Fibroblast of gingiva (primary cell): ENCODE data around the gene FAM111A.
A peak's percentile ranks its signal among the peaks of the same experiment; 100 is the strongest.

Experiments
- DNase-seq: peaks from one replicate; pipeline ENCODE4 v3.0.0-alpha.2; 2011; ENCODE audit warnings: low read depth

Gene FAM111A

DNA sequence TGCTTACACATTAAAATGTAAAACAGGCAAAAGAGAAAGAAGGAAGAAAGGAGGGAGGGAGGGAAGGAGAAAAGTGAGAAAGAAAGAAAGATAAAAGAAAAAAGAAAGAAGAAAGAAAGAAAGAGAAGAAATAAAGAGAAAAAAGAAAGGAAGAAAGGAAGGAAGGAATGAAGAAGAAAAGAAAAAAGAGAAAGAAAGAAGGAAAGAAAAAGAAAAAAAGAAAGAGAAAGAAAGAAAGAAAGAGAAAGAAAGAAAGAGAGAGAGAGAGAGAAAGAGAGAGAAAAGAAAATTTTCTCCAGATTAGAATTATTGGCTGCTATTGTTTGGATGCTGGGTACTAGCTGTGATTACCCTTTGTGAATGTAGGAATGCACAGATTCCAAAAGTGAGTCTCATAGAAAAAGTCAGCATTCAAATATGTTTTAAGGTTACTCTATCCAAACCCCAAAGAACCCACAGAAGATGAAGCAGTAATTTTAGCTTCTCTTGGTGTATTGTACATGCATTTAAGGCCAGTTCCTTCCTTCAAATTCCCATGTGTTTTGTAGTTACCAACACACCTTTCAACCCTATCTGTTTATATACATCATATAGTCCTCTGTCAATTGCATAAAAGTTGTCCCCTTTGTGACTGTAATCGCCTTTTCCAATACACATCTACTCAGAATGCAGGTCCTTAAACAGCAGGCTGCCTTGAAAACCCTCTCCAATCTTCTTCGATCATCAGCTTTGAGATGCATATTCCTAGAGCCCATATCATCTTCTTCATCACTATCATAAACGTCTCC, 789 bp upstream of the FAM111A start:
- DNase-seq = peak; percentile 7

DNA sequence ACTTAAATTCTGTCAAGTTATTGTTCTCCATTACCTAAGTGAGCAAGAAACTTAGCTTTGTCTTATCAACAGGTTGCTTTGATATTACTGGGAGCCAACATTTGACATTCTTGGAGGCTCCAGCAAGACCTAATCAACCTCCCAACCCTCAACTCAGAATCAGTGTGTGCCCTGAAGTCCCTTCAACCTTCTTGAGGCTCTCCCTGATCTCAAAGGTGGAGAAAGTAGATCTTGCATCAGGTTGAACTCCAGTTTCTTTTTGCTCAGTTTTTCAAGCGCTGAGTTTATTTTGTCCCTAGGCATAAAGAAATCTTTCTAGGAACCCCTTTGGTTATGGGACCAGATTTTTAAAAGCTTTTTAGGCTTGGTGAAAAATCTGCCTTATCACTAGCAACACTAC, 1.4 kb downstream of the FAM111A start:
- DNase-seq = no peak

DNA sequence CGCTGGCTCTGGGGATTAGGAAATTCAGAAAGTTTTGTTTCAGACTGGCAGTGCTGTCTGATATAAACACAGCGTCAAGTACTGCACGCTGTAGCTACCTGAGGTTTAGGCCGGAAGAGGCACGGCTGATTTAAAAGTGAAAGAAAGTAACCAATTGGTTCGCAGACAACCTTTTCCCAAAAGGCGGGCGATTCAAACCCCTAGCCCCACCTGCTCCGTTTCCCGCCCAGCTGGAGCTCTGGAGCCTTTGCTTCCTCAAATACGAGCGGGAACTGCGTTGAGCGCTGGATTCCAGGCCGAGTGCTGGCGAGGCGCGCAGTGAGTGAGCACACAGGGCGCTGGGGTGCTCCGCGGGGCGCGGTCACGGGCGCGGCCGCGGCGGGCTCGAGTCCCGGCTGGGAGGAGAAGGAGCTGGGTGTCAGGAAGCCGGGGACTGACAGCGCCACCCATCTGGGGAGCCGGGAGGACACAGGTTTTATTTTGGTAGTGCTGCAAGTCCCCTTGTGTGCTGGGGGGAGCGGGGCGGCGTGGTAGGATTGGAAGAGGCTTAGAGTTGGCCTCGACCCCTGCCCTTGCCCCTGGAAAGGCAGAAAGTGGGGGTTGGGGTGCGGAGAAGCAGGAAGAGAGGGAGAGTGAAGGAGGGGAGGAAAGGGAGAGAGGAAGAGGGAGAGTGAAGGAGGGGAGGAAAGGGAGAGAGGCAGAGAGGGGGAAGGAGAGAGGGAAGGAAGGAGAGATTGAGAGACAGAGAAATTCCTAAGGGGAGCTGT, 2.1 kb downstream of the FAM111A start:
- DNase-seq = peak; percentile 75

DNA sequence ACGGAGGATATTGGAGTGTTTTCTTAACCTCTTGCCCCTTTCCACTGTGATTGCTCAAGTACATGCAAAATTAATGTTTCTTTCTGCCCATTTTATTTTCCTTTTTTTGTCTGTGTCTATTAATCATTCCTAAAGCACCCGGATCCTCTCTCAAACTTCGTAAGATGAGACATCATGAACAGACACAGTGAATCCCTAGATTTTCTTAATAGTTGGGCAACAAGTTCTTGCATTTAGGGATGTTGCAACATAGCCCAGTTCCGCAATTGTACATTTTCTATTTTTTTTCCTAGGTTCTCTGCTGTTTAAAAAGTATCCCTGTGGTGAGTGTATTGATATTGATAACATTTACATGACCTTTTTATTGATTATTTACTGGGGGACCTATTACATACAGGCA, 2.9 kb downstream of the FAM111A start:
- DNase-seq = peak; percentile 91

DNA sequence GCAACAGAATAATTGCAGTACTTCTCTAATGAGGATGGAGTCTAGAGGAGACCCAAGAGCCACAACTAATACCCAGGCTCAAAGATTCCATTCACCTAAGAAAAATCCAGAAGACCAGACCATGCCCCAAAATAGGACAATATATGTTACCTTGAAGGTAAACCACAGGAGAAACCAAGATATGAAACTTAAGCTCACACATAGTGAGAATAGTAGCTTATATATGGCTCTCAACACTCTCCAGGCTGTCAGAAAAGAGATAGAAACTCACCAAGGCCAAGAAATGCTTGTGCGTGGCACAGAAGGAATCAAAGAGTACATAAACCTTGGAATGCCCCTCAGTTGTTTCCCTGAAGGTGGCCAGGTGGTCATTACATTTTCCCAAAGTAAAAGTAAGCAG, 9.1 kb downstream of the FAM111A start:
- no peak for DNase-seq

DNA sequence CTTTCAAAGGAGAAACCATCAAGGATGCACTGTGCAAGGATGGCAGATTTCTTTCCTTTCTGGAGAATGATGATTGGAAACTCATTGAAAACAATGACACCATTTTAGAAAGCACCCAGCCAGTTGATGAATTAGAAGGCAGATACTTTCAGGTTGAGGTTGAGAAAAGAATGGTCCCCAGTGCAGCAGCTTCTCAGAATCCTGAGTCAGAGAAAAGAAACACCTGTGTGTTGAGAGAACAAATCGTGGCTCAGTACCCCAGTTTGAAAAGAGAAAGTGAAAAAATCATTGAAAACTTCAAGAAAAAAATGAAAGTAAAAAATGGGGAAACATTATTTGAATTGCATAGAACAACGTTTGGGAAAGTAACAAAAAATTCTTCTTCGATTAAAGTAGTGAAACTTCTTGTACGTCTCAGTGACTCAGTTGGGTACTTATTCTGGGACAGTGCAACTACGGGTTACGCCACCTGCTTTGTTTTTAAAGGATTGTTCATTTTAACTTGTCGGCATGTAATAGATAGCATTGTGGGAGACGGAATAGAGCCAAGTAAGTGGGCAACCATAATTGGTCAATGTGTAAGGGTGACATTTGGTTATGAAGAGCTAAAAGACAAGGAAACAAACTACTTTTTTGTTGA, 9.8 kb downstream of the FAM111A start:
- no peak for DNase-seq

DNA sequence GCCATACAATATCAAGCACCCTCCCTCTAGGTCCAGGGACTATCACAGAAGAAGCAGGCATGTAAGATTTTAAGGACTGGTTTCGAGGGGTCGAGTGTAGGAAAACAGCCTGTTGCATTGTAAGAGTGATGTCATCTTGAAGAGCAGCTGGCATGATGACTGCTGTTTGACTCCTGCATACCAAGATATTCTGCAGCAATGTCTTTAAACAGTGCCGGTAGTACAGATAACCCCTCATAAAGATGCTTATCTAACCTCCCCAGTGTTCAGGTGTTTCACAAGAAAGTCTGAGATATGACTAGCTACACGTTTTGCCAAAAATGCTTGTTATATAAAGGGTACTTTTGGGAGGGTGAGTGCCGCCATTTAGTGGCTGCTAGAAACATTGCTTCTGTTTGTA, 12.0 kb downstream of the FAM111A start:
- no peak for DNase-seq

DNA sequence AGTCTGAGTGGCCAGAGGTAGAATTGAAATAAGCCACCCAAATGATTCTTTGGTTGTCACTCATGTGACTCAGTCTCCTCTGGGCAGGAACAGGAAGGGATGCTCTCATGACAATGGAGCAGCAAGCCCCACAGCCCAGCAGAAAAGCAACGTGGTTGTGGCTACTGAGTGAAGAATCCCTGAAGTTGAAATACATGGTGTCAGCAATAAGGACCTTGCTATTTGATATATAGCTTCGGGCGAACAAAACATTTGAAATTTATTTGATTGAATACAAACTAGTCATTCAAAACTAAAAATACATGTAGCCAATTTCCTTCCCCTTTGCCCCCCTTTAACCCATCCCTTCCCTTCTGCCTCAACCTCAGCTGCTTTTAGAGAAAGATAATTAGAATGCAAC, 14.8 kb downstream of the FAM111A start:
- no peak for DNase-seq

DNA sequence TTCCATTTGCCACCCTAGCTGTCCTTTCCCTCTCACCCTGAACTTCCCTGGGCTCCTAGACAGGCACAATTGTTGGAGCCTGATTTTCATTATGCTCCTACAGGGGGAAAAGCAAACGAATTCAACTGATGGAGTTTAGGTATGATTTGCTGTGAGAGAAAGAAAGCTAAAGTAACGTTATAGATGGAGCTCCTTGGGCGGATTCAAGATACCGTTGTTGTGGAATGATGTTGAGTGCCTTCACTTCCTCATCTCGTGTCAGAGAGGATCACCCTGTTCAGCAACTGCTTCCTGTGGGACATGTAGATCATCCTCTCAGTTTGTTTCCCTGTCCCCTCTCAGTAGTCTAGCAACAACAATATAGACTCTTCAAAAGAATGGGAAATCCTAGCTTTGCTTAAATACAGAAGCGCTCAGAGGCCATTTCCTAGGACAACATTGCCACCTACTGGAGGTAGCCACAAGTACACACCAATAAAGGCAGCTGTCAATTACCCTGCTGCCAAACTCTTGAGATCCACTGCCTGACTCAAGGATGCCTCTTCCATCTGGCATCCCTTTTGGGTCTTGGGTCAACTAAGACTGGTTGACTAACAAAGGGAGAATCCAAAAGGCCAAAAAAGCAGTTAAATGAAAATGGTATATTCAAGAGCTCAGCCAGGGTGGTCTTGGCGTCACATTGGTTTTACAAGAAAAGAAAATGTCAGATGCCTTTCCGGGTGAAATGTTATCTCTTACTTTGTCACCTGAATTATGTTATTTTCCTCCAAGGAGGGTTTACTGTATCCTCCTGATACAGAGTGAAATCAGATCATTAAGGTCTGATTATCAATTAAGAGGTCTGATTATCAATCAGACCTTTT, 15.8 kb downstream of the FAM111A start:
- DNase-seq = peak; percentile 76

DNA sequence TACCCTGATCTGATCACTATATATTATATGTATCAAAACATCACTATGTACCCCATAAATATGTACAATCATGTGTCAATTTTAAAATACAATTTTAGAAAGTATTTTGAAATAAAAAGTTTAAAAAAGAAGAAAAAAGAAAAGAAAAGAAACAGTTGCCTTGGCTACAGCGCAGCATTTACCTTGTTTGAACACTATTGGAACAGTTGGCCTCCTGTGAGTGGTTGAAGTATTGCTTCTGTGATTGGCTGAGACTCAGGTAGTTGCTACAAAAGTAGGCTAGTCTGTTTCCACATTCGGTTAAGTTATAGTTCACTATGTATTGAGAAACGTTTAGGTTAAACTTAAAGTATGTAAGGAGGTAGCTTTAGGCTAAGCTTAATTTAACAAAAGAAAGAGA, 21.4 kb downstream of the FAM111A start:
- no peak for DNase-seq

DNA sequence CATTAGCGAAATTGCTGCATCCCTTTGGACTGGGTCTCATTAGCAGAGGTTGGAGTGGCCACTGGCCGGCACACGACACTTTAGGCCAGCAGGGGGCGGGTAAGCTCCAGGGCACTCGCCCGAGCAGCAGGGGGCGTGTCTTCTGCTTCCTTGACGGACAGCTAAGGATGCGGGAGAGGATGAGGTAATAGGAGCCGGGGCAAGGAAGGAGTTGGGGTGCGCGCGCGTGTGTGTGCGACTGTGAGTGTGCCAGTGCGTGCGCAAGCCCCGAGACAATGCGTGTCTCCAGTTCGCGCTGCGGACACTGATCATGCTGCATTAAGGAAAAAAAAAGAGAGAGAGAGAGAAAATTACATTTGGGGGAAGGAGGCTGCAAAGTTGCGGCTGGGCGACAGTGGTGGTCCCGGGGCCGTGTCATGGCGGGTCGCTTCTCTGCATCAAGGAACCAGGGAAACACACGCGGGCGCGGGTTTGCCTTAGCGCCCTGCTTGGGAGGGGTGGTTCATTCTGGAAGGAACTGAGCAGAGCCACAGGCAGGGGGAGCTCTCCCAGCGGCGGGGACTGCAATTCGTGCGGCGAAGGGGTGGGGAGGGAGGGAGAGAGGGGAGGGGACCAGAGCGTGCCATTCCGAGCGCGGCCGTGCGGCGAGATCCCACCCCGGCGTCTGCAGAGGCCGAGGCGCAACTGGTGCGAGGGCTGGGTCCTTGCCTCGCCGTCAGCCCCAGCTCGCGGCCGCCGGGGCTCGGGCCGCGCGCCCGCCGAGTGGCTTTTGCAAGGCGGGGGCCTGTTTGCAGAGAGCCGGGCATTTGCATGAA, 29.1 kb downstream of the FAM111A start, which contains the start of gene DTX4:
TSS of gene DTX4 (plus strand) at position 625 of the 815 bp plus-strand sequence. CDS start 464 bp downstream, outside the sequence.
- peak; percentile 83 for DNase-seq

DNA sequence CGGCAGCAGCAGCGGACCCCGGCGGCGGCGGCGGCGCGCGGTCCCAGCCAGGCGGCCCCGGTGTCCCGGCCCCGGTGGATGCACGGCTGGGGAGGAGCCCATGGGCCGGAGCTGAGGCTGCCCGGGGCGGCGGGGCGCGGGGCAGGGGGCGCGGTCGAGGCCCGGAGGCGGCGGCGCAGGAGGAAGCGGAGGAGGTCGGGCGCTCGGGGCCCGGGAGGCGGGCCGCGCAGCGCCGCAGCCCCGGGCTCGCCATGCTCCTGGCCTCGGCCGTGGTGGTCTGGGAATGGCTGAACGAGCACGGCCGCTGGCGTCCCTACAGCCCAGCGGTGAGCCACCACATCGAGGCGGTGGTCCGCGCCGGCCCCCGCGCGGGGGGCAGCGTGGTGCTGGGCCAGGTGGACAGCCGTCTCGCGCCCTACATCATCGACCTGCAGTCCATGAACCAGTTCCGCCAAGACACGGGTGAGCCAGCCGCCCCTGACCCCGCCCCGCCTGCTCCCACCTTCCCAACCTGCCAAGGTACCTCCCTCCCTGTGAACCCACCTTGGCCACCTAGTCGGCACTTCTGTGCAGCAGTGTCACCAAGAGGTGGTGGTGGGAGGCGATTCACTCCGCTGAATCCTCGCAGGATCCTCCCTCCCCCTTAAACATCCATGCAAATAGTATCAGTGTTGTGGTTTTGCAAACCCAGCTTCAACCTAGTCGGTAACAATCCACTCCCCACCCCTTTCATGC, 29.9 kb downstream of the FAM111A start:
- no peak for DNase-seq

DNA sequence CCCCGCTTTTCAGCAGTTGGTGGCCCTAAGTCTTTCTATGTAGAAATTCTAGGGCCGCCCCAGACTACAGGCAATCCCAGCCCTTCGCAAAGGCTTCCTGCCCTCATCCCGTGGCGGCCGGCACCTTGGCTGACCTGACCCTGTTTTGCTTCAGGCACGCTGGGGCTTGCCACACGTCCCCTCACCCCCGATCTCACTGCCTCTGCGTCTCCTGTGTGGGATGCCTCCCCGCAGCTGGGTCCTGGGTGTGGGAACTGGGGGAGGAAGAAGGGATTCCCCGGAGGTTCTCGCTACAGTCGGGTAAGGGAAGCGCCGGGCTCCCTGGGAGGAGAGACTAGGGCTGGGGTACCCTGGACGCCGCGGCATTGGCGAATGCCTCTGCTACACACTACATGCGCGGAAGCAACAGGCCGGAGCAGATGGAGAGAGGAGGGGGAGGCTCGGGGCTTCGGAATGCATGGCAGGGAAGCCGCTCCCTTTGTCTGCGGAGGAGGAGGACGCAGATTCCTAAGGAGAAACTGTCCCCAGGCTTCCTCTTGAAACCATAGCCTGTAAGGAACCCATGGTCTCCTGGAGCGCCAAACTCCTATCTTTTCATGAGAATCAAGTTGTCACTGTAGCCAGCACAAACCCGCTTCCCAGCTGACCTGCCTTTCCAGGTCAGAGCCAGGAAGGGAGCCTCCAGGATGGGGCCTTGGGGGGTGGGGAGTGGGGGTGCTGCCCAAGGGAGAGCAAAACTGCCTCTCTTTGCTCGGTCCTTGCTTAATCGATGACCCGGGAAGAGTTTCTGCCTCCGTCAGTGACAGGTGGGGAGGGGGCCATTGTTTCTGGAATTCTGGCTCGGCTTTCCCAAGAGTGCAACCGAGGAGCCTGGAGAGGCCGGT, 30.7 kb downstream of the FAM111A start:
- DNase-seq = no peak

DNA sequence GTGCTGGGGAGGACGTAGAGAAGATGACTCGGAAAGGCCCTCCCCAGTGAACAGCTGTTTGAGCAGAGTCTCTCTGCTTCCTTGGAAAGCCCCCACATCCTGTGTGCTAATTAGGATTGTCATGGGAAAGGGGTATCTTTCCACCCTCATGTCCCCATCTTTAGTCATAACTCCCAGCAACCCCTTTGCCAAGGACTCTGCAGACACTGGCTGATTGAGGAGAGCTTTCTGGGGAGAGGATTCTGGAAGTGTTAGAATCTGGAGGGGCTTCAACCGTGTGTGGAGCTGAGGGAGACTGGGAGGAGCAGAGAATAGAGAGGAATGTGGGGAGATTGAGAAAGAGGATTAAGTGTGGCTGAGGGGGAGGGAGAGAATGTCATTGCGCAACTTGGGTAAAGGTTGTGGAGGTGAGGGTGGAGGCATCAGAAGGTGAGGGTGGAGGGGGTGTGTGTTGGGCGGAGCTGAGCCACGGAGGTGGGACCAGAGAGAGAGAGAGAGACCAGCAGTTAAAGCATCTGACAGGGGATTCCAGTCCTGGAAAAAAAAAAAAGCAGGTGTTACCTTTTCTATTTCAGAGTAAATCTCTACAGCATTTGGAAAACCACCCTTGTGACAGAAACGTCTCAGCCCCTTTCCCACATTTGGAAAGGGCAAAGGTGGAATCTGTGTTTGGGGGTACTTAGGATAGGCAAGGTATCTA, 31.5 kb downstream of the FAM111A start:
- DNase-seq = no peak

DNA sequence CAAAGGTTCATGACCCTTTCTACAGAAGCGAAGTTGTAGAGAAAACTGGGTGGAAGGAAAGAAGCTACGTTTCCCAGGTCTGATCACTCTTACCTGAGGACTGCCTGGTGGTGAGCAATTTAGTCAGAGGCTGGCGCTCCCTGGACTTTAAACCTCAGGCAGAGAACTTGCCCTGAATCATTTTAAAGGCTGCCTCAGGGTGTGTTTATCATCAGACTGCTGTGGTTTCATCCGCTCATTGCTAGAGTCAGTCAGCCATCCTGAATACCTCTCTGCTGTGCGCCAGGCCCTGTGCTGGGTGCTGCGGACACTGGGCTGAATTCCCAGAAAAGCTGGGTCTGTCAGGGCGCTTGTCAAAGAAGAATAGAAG, 32.0 kb downstream of the FAM111A start:
- DNase-seq = no peak

DNA sequence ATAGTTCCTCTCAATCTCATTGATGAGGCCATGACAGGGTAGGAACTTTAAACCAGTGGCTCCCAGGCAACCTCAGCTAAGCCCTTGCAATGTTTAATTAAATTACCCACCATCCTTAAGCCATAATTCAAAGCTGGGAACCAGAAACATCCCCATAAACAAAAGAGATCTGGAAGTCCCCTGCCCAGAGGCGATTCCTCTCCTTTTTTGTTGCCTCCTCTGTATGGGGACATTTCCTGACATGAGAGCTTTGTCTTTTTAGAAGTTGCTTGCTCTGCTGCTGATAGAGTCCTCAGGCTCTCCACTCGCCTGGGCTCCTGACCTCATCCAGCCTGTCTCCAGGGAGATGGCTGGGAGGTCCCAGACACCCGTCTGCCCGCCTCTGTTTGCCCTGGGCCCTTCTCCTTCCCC, 32.4 kb downstream of the FAM111A start:
- no peak for DNase-seq

DNA sequence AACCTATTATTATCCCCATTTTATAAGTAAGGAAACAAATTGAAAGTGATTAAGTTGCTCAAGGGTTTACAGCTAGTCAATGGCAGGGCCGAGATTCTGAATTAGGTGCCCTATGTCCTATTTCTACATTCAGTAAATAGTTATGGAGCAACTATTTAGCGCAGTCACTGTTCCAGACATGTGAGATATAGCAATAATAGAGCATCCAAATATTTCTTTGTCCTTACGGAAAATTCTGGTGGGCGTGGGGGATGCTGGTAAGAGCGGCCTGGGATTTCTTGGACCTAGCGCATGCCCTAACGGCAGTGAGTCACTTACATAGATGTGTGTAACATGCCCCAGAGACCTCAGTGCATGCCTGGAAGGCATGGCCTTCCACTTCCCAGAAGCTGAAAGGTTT, 33.7 kb downstream of the FAM111A start:
- DNase-seq = no peak

DNA sequence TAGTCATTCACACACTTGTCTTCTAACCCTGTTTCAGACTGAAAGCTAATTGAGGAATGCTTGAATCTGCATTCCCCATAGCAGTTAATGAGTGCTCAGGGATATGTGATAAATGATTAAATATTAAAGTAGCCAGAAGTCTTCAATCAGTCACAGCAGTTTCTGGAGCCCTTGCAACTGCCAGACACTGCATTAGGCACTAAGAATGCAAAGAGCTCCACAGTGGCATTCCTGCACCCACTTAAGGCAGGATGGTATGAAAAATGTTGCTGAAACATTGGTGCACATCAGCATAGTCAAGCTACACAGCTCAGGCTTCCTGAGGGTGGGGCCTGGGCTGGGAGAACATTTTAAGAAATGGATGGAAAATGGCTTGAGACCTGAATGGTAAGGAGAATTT, 35.7 kb downstream of the FAM111A start:
- DNase-seq = no peak

DNA sequence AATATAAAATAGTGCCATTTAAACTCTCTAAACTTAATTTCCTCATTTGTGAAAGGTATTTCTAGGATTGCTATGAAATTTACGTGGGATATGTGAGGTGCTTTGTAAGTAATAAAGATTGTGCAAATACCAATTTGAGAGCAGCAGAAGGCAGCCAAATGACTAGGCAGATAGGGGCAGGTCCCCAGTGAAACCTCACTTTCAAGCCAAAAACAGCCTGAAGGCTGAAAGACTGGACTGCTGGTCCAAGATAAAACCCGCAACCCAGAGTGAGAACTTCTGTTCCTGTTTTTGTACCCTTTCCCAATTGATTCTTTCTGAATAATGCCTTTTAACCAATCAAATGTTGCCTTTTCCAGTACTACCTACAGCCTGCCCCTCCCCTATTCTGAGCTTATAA, 36.5 kb downstream of the FAM111A start:
- no peak for DNase-seq
